Stimulated activated CD8-positive, alpha-beta memory T cell treated with anti-CD3 and anti-CD28 coated beads, Interleukin-12 subunit alpha, Interleukin-12 subunit beta, amount 100 ng/mL, for 24 hours (primary cell): ENCODE measurements around the gene SPART.
"Not testable (repeated sequence)": the region's sequence is repeated elsewhere in the genome, so short reads cannot be mapped to it uniquely, and the experiment has no call there.

Source experiments
- DNase-seq: peaks from one replicate; pipeline ENCODE4 v3.0.0-alpha.2; 2020; ENCODE audit errors: extremely low read depth

SPART gene

GRCh38 chr13:36354842-36355623 lies 8.8 kb upstream of the SPART start:
- DNase-seq = no peak

- no peak for DNase-seq
Measured at GRCh38 chr13:36353001-36353400, 6.8 kb upstream of the SPART start.

GRCh38 chr13:36352350-36352749 lies 6.2 kb upstream of the SPART start:
- no peak for DNase-seq

- DNase-seq = no peak
Measured at GRCh38 chr13:36347531-36348210, 1.5 kb upstream of the SPART start.

- no peak for DNase-seq
Measured at GRCh38 chr13:36345438-36346221, 564 bp downstream of the SPART start.

- DNase-seq = no peak
Measured at GRCh38 chr13:36344886-36345437, 1.2 kb downstream of the SPART start.

- no peak for DNase-seq
Measured at GRCh38 chr13:36344173-36344572, 2.0 kb downstream of the SPART start.

GRCh38 chr13:36343766-36344165 lies 2.4 kb downstream of the SPART start:
- no peak for DNase-seq

- DNase-seq = no peak
Measured at GRCh38 chr13:36342715-36343114, 3.5 kb downstream of the SPART start.

- no peak for DNase-seq
Measured at GRCh38 chr13:36341718-36342117, 4.5 kb downstream of the SPART start.

GRCh38 chr13:36339600-36340155 lies 6.5 kb downstream of the SPART start:
- DNase-seq = no peak

- DNase-seq = no peak
Measured at GRCh38 chr13:36337938-36338641, 8.1 kb downstream of the SPART start.

GRCh38 chr13:36332986-36333385 lies 13.2 kb downstream of the SPART start:
- DNase-seq = no peak

- not testable (repeated sequence) for DNase-seq
Measured at GRCh38 chr13:36332255-36332654, 13.9 kb downstream of the SPART start.

GRCh38 chr13:36331280-36331679 lies 14.9 kb downstream of the SPART start:
- DNase-seq = no peak

GRCh38 chr13:36329361-36329760 lies 16.8 kb downstream of the SPART start:
- no peak for DNase-seq

- no peak for DNase-seq
Measured at GRCh38 chr13:36328821-36329220, 17.4 kb downstream of the SPART start.

- no peak for DNase-seq
Measured at GRCh38 chr13:36325912-36326311, 20.3 kb downstream of the SPART start.

GRCh38 chr13:36324881-36325280 lies 21.3 kb downstream of the SPART start:
- DNase-seq = not testable (repeated sequence)

- DNase-seq = no peak
Measured at GRCh38 chr13:36323951-36324566, 22.1 kb downstream of the SPART start.

- DNase-seq = no peak
Measured at GRCh38 chr13:36323408-36323807, 22.8 kb downstream of the SPART start.
